IMR-90 (cell line): ENCODE measurements around the gene CDK15. TPM values are rescaled to one million over a fixed set of nuclear protein-coding genes. Genes with fewer than 3 reads are reported as not detected.

Experiments
- ATAC-seq: fragments of 200-7000 bp; cut with Tn5 transposase; 2 replicates; pipeline ENCODE4 v1.9.1; 2020; ENCODE audit warnings: low read depth, mild to moderate bottlenecking, moderate library complexity
- BruUV-seq: library from RNA; stranded (reverse); fragments of 400-500 nt; replicated peaks from 2 replicates; lab custom pipeline; 2021; lab: Mats Ljungman, UMichigan
- CTCF ChIA-PET: fragments of 300-600 bp; formaldehyde crosslinking; extraction: SDS; loops from one replicate; lab custom pipeline; 2021; ENCODE audit warnings: antibody characterized with exemption; lab: Yijun Ruan, JAX
- POLR2A ChIA-PET: fragments of 300-600 bp; sonication (Branson Sonifier 250); formaldehyde crosslinking; loops from one replicate; lab custom pipeline; 2022; ENCODE audit warnings: antibody characterized with exemption; ENCODE audit not compliant: unreplicated experiment; lab: Charles Lee
- DNase-seq: peaks from one replicate; pipeline ENCODE4 v3.0.0; 2013
- H2AFZ ChIP-seq: replicated peaks from 2 replicates; pipeline ENCODE3; 2013; ENCODE audit warnings: low read length, mild to moderate bottlenecking; ENCODE audit not compliant: poor library complexity
- H2AK5ac ChIP-seq: 2 replicates; pipeline ENCODE4 v1.6.1; 2013; ENCODE audit warnings: low read depth, low read length, inconsistent platforms
- H2AK9ac ChIP-seq: replicated peaks from 2 replicates; pipeline ENCODE3; 2013; ENCODE audit warnings: mild to moderate bottlenecking, low read depth, low read length, moderate library complexity; ENCODE audit not compliant: poor library complexity
- H2BK120ac ChIP-seq: 2 replicates; pipeline ENCODE4 v1.6.1; 2013; ENCODE audit warnings: low read depth, low read length, inconsistent platforms
- H2BK15ac ChIP-seq: 3 replicates; pipeline ENCODE4 v1.6.1; 2013; ENCODE audit warnings: low read depth, low read length, inconsistent platforms
- H2BK20ac ChIP-seq: 2 replicates; pipeline ENCODE4 v1.6.1; 2013; ENCODE audit warnings: low read depth, mild to moderate bottlenecking, inconsistent platforms, low read length, moderate library complexity
- H2BK5ac ChIP-seq: 2 replicates; pipeline ENCODE4 v1.6.1; 2013; ENCODE audit warnings: mild to moderate bottlenecking, low read depth, low read length, inconsistent platforms; ENCODE audit not compliant: poor library complexity, severe bottlenecking
- H3K14ac ChIP-seq: replicated peaks from 2 replicates; pipeline ENCODE4 v1.6.1; 2013; ENCODE audit warnings: low read depth, low read length, inconsistent platforms
- H3K18ac ChIP-seq: 2 replicates; pipeline ENCODE4 v1.6.1; 2013; ENCODE audit warnings: low read depth, low read length, control low read depth
- H3K23ac ChIP-seq: 2 replicates; pipeline ENCODE4 v1.6.1; 2013; ENCODE audit warnings: low read depth, low read length, inconsistent platforms
- H3K27ac ChIP-seq: 2 replicates; pipeline ENCODE4 v1.5.1; 2013; ENCODE audit warnings: mild to moderate bottlenecking, control low read depth, low read length; ENCODE audit not compliant: insufficient read depth
- H3K27me3 ChIP-seq: 2 replicates; pipeline ENCODE4 v1.6.1; 2013; ENCODE audit warnings: low read length; ENCODE audit not compliant: control insufficient read depth, insufficient read depth
- H3K36me3 ChIP-seq: 2 replicates; pipeline ENCODE4 v1.6.1; 2013; ENCODE audit warnings: low read length, mixed read lengths; ENCODE audit not compliant: control insufficient read depth, insufficient read depth
- H3K4ac ChIP-seq: 2 replicates; pipeline ENCODE4 v1.6.1; 2013; ENCODE audit warnings: low read depth, low read length, inconsistent platforms
- H3K4me1 ChIP-seq: 2 replicates; pipeline ENCODE4 v1.6.1; 2013; ENCODE audit warnings: low read length, mixed read lengths; ENCODE audit not compliant: control insufficient read depth, insufficient read depth
- H3K4me2 ChIP-seq: 2 replicates; pipeline ENCODE4 v1.6.1; 2013; ENCODE audit warnings: low read depth, mild to moderate bottlenecking, control low read depth, low read length, moderate library complexity
- H3K4me3 ChIP-seq: 2 replicates; pipeline ENCODE4 v1.5.1; 2013; ENCODE audit warnings: low read depth, mild to moderate bottlenecking, control low read depth, low read length, moderate library complexity; ENCODE audit not compliant: insufficient read depth
- H3K56ac ChIP-seq: 2 replicates; pipeline ENCODE4 v1.6.1; 2013; ENCODE audit warnings: low read length, inconsistent platforms; ENCODE audit not compliant: insufficient read depth; ENCODE audit errors: extremely low read depth
- H3K79me1 ChIP-seq, 2 experiments: 2 replicates each; pipeline ENCODE4 v1.6.1; 2013; ENCODE audit warnings: low read length in 2 of 2, inconsistent platforms in 1 of 2, low read depth in 1 of 2
- H3K9ac ChIP-seq: 2 replicates; pipeline ENCODE4 v1.6.1; 2013; ENCODE audit warnings: low read depth, low read length, control low read depth
- H3K9me1 ChIP-seq: 2 replicates; pipeline ENCODE4 v1.6.1; 2013; ENCODE audit warnings: low read length, inconsistent platforms; ENCODE audit not compliant: insufficient read depth
- H3K9me3 ChIP-seq: 2 replicates; pipeline ENCODE4 v1.6.1; 2013; ENCODE audit warnings: low read length; ENCODE audit not compliant: control insufficient read depth, insufficient read depth
- H4K20me1 ChIP-seq: 2 replicates; pipeline ENCODE4 v1.6.1; 2013; ENCODE audit warnings: low read length, inconsistent platforms; ENCODE audit not compliant: insufficient read depth
- H4K5ac ChIP-seq: 2 replicates; pipeline ENCODE4 v1.6.1; 2013; ENCODE audit warnings: mild to moderate bottlenecking, low read depth, low read length, control low read depth
- H4K8ac ChIP-seq, 2 experiments: 2 replicates each; pipeline ENCODE4 v1.6.1; 2013; ENCODE audit warnings: low read depth in 2 of 2, low read length in 2 of 2, control low read depth in 1 of 2, inconsistent platforms in 1 of 2
- H4K91ac ChIP-seq: 2 replicates; pipeline ENCODE4 v1.6.1; 2013; ENCODE audit warnings: low read depth, low read length, inconsistent platforms; ENCODE audit not compliant: insufficient read depth
- BHLHE40 ChIP-seq: fragments of 150-350 bp; IDR thresholded peaks from 2 replicates; pipeline ENCODE4 v1.6.1; 2016; ENCODE audit warnings: mild to moderate bottlenecking, low read depth, low read length
- CEBPB ChIP-seq: IDR thresholded peaks from 2 replicates; pipeline ENCODE4 v1.6.1; 2012; ENCODE audit warnings: low read depth, low read length, improper control_type of control experiment
- MXI1 ChIP-seq: IDR thresholded peaks from 2 replicates; pipeline ENCODE4 v1.6.1; 2012; ENCODE audit warnings: low read depth, mild to moderate bottlenecking, low read length, moderate library complexity, borderline replicate concordance
- POLR2A ChIP-seq: IDR thresholded peaks from 2 replicates; pipeline ENCODE4 v1.6.1; 2012; ENCODE audit warnings: mild to moderate bottlenecking, low read depth, low read length
- RCOR1 ChIP-seq: IDR thresholded peaks from 2 replicates; pipeline ENCODE4 v1.6.1; 2012; ENCODE audit warnings: mild to moderate bottlenecking, low read length, improper control_type of control experiment; ENCODE audit not compliant: insufficient replicate concordance
- WGBS, 2 experiments: methylation state at CpG; one replicate each; pipeline versions ENCODE4 v1.1.5 to v1.1.7; 2013; ENCODE audit warnings: missing lambda C conversion rate in 2 of 2; ENCODE audit not compliant: insufficient read length in 1 of 2; ENCODE audit errors: extremely low coverage in 2 of 2; 5-methylcytosine and 5-hydroxymethylcytosine counted together
- dilution Hi-C: fragments of 300-500 bp; cut with HindIII; formaldehyde crosslinking; loops from one replicate; pipeline ENCODE4 v1.14.3; 2018; ENCODE audit warnings: low sequenced_read_pairs; ENCODE audit not compliant: unreplicated experiment
- in situ Hi-C: fragments of 300-500 bp; cut with MboI; formaldehyde crosslinking; loops from 3 replicates; pipeline ENCODE4 v1.14.3; 2019; ENCODE audit warnings: low sequenced_read_pairs, inconsistent platforms, mixed read lengths
- intact Hi-C: fragments of 100-400 bp; cut with micrococcal nuclease; formaldehyde crosslinking; loops from 2 replicates; pipeline ENCODE4 v1.10.0; 2022
- polyA plus RNA-seq, 3 experiments: library from polyadenylated mRNA; depleted of rRNA; stranded (reverse); fragments of >200 nt; gene quantifications; 2 replicates each; pipeline ENCODE4 v1.2.3, GENCODE V29; 2012; ENCODE audit warnings: low replicate concordance in 1 of 3
- total RNA-seq: library from RNA; depleted of rRNA; stranded (reverse); fragments of >200 nt; gene quantifications from 2 replicates; pipeline ENCODE4 v1.2.3, GENCODE V29; 2012

CDK15 gene
- total and polyA plus RNA-seq, 2 of the 4 experiments (the other 2 are of a cell fraction) = 16.1 to 33.0 TPM

DNA sequence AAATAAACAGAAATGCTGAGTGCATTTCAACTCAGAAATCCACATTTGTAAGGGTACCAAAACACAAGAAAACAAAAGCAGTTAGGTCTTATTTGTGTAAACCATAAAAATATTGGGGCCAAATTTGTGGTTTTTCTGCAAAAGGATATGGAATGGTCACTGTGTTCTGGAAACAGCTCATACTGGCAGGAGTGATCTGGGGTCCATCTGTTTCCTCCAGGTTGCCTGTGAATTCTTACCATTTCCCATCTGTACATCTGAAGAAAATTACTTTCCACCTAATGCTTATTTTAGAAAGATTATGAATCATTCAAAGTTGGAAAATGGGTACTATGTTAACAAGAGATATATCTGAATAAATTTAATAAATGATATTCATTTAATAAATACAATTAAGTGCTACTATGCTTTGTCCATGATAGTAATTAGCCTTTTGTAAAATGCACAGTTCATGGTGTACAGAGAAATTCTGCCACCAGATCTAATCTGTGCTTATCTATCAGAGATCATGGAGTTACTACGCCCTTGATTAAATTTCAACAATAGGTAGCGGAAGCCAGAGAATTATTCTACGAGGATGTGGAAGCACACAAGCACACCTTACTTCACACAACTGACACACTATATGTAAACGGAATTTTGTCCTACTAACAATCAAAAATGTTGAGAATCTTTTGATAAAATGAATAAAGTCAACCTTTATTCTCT is 36.5 kb upstream of the CDK15 start:
- Histone ChIP-seq H2BK120ac (no peak overlapping the region), H4K5ac (no peak overlapping the region), H4K8ac (no peak overlapping the region), H3K27me3 (no peaks in the 10 kb centered on the region), H2AK9ac (no peak overlapping the region), H3K23ac (no peak overlapping the region), H3K9me1 (peaks cover 11% of the 10 kb centered on the region), H3K4me1 (peaks cover 7% of the 10 kb centered on the region), H2AFZ (no peak overlapping the region), H3K4me3 (no peak overlapping the region), H3K4ac (no peak overlapping the region), H3K14ac (no peak overlapping the region), H2BK15ac (no peak overlapping the region), H3K56ac (no peak overlapping the region), H3K18ac (no peak overlapping the region), H3K79me1 (peaks cover 30 to 53% of the 10 kb centered on the region in 2 experiments), H3K9ac (no peak overlapping the region), H2AK5ac (no peak overlapping the region), H3K27ac (no peak overlapping the region), H4K91ac (no peak overlapping the region), H2BK5ac (no peak overlapping the region), H3K4me2 (no peak overlapping the region), H2BK20ac (no peak overlapping the region), H3K36me3 (peaks cover 5% of the 10 kb centered on the region), H4K20me1 (peaks cover 20% of the 10 kb centered on the region; the same call in 1 of the 2 replicates), H3K9me3 (no peaks in the 10 kb centered on the region)
- dilution Hi-C loops (no loop called here), in situ Hi-C loops (no loop called here), intact Hi-C loops (no loop called here)
- no CpG with 5 or more reads among the region's 4 CpGs for WGBS, 2 experiments
- ChIA-PET POLR2A (interaction anchor here (1.3 kb wide), 1 partner anchor 10 kb away, joined by 4 read pairs; the partner anchor contains the start of gene ALS2), CTCF (no interaction called here)
- BruUV-seq = no TSS peak
- TF ChIP-seq CEBPB (no peak), MXI1 (no peak), RCOR1 (no peak), POLR2A (no peak), BHLHE40 (no peak)
- no peak for DNase-seq
- no peak for ATAC-seq
